DND-41 (cell line): Measurements from ENCODE around the gene PALM.

Source experiments
- ATAC-seq: fragments of 200-7000 bp; cut with Tn5 transposase; 3 replicates; pipeline ENCODE4 v1.9.1; 2021; ENCODE audit warnings: low read depth; ENCODE audit not compliant: insufficient read depth
- DNase-seq: peaks from one replicate; pipeline ENCODE4 v3.0.0-alpha.2; 2020
- H2AFZ ChIP-seq: 2 replicates; pipeline ENCODE4 v1.6.0; 2012; ENCODE audit warnings: low read depth, low read length
- H3K27ac ChIP-seq: 2 replicates; pipeline ENCODE4 v1.5.1; 2012; ENCODE audit warnings: low read length, inconsistent platforms
- H3K27me3 ChIP-seq: fragments of 200-600 bp; sonication (generic); 2 replicates; pipeline ENCODE4 v1.6.0; 2012; ENCODE audit warnings: low read length, mild to moderate bottlenecking, inconsistent platforms; ENCODE audit not compliant: insufficient read depth, poor library complexity
- H3K36me3 ChIP-seq: 2 replicates; pipeline ENCODE4 v1.5.1; 2012; ENCODE audit warnings: low read length, inconsistent platforms; ENCODE audit not compliant: insufficient read depth
- H3K4me1 ChIP-seq: 2 replicates; pipeline ENCODE4 v1.5.1; 2012; ENCODE audit warnings: mild to moderate bottlenecking, low read length; ENCODE audit not compliant: insufficient read depth
- H3K4me2 ChIP-seq: 2 replicates; pipeline ENCODE4 v1.6.0; 2012; ENCODE audit warnings: mild to moderate bottlenecking, moderate library complexity, low read length, inconsistent platforms; ENCODE audit not compliant: insufficient read depth
- H3K4me3 ChIP-seq, 2 experiments: fragments of 200-600 bp in 1 of 2; shearing (Covaris generic) in 1 of 2; 2 replicates each; pipeline ENCODE4 v1.5.1; 2012 to 2016; ENCODE audit warnings: inconsistent platforms in 2 of 2, low read length in 2 of 2, mild to moderate bottlenecking in 2 of 2, low read depth in 1 of 2, moderate library complexity in 1 of 2
- H3K79me2 ChIP-seq: 2 replicates; pipeline ENCODE4 v1.6.0; 2012; ENCODE audit warnings: low read length, inconsistent platforms; ENCODE audit not compliant: insufficient read depth
- H3K9ac ChIP-seq: 2 replicates; pipeline ENCODE4 v1.6.0; 2012; ENCODE audit warnings: low read depth, mild to moderate bottlenecking, inconsistent platforms, low read length, moderate library complexity
- H3K9me3 ChIP-seq: 2 replicates; pipeline ENCODE4 v1.5.1; 2012; ENCODE audit warnings: low read length, moderate library complexity, mild to moderate bottlenecking, inconsistent platforms; ENCODE audit not compliant: insufficient read depth, severe bottlenecking
- H4K20me1 ChIP-seq: 2 replicates; pipeline ENCODE4 v1.6.0; 2012; ENCODE audit warnings: low read length; ENCODE audit not compliant: insufficient read depth
- EZH2 ChIP-seq: IDR thresholded peaks from 3 replicates; pipeline ENCODE4 v1.6.1; 2012; ENCODE audit warnings: borderline replicate concordance, low read depth, mild to moderate bottlenecking, moderate library complexity, low read length, inconsistent platforms; ENCODE audit not compliant: severe bottlenecking
- TF ChIP-seq, protein P1 (sequence below): IDR thresholded peaks from 2 replicates; pipeline ENCODE4 v1.5.1; 2012; ENCODE audit warnings: borderline replicate concordance, low read length, moderate library complexity, mild to moderate bottlenecking; ENCODE audit not compliant: poor library complexity, severe bottlenecking; ENCODE audit errors: extremely low read depth

The PALM gene

DNA sequence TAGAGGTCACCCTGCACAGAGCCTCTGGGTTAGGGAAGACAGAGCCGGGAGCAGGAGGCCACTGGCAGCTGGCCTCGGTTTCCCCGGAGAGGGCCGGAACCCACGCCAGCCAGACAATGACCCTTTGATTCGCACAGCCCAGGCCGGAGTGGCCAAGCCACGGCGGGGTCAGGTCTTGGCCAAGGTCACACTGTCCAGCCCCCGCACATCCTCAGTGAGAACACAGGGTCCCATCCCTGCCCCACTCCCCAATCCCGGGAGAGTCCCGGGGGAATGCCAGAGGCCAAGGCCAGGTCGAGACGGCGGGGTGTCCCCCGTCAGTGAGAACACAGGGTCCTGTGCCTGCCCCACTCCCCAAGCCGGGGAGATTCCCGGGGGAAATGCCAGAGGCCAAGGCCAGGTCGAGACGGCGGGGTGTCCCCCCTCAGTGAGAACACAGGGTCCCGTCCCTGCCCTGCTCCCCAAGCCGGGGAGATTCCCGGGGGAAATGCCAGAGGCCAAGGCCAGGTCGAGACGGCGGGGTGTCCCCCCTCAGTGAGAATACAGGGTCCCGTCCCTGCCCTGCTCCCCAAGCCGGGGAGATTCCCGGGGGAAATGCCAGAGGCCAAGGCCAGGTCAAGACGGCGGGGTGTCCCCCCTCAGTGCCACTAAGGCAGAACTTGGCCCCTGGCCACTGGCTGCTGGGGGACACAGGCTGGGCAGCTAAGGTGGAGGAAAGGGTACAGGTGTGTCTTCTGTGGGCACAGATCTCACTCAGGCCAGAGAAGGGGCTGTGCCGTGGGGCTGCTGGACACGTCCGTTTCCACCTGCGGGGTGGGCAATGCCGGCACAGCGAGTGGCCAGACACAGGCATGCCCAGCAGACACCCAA, 34.2 kb upstream of the PALM start:
- H3K4me2 ChIP-seq: no peak overlapping the region
- TF ChIP-seq, protein P1, sequence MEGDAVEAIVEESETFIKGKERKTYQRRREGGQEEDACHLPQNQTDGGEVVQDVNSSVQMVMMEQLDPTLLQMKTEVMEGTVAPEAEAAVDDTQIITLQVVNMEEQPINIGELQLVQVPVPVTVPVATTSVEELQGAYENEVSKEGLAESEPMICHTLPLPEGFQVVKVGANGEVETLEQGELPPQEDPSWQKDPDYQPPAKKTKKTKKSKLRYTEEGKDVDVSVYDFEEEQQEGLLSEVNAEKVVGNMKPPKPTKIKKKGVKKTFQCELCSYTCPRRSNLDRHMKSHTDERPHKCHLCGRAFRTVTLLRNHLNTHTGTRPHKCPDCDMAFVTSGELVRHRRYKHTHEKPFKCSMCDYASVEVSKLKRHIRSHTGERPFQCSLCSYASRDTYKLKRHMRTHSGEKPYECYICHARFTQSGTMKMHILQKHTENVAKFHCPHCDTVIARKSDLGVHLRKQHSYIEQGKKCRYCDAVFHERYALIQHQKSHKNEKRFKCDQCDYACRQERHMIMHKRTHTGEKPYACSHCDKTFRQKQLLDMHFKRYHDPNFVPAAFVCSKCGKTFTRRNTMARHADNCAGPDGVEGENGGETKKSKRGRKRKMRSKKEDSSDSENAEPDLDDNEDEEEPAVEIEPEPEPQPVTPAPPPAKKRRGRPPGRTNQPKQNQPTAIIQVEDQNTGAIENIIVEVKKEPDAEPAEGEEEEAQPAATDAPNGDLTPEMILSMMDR: no peak
- no peak for TF ChIP-seq EZH2
- no peaks in the 10 kb centered on the region for H3K36me3 ChIP-seq
- no peak overlapping the region for H3K4me3 ChIP-seq
- H3K27ac ChIP-seq: no peak overlapping the region
- no peak overlapping the region for H3K9ac ChIP-seq
- no peaks in the 10 kb centered on the region for H3K9me3 ChIP-seq
- ATAC-seq (no peak), DNase-seq (no peak)
- no peaks in the 10 kb centered on the region for H3K27me3 ChIP-seq
- peaks cover 6% of the 10 kb centered on the region for H3K79me2 ChIP-seq
- H2AFZ ChIP-seq: no peak overlapping the region
- H4K20me1 ChIP-seq: peaks cover 17% of the 10 kb centered on the region
- peaks cover 9% of the 10 kb centered on the region for H3K4me1 ChIP-seq

DNA sequence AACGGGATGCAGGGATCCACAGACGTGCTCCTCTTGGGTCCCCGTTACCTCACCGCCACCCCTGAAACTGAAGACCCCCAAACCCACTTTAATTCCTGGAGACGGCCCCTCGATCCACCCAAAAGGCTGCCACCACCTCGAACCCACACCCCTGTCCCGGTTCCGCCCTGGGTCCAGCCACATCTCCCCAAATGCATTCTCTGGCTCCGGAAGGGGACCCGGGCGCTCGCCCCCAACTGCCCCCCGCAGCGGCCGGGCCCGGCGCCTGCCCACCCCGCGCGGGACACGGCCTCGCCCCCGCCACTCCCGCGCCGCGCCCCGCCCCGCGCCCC, 32.8 kb upstream of the PALM start:
- ATAC-seq (no peak), DNase-seq (no peak)
- Histone ChIP-seq H3K4me2 (no peak overlapping the region), H3K9ac (no peak overlapping the region), H3K79me2 (peaks cover 9% of the 10 kb centered on the region), H3K9me3 (no peaks in the 10 kb centered on the region), H3K27ac (no peak overlapping the region), H3K36me3 (no peaks in the 10 kb centered on the region; the same call in 1 of the 2 replicates), H3K4me3 (no peak overlapping the region), H4K20me1 (peaks cover 18% of the 10 kb centered on the region), H3K27me3 (no peaks in the 10 kb centered on the region), H3K4me1 (peaks cover 13% of the 10 kb centered on the region), H2AFZ (no peak overlapping the region)
- no peak for TF ChIP-seq EZH2
- TF ChIP-seq, protein P1: no peak

GRCh38 chr19:676339-677105, 32.2 kb upstream of the PALM start, which contains the start of gene FSTL3:
TSS of gene FSTL3 (plus strand) at chr19:676392. CDS start at chr19:676424, 32 bp downstream.
- ATAC-seq (no peak), DNase-seq (no peak)
- TF ChIP-seq, protein P1: no peak
- TF ChIP-seq EZH2: no peak
- H3K9ac ChIP-seq: no peak within 1 kb of the TSS
- no peak within 1 kb of the TSS for H3K27ac ChIP-seq
- no peaks in the 10 kb centered on the region for H3K9me3 ChIP-seq
- H4K20me1 ChIP-seq: peaks cover 18% of the 10 kb centered on the region
- H3K27me3 ChIP-seq: no peaks in the 10 kb centered on the region
- H3K36me3 ChIP-seq: no peaks in the 10 kb centered on the region; the same call in 1 of the 2 replicates
- peaks cover 18% of the 10 kb centered on the region for H3K4me1 ChIP-seq
- peaks cover 9% of the 10 kb centered on the region for H3K79me2 ChIP-seq
- H3K4me3 ChIP-seq: no peak within 1 kb of the TSS
- H3K4me2 ChIP-seq: no peak within 1 kb of the TSS
- H2AFZ ChIP-seq: no peak within 1 kb of the TSS
